Mesenchymal stem cell (in vitro differentiated cells and primary cell): ENCODE measurements around the gene LBX2.

ENCODE experiments used
- DNase-seq: peaks from one replicate; pipeline ENCODE4 v3.0.0-alpha.2; 2013
- H2AFZ ChIP-seq: one replicate; pipeline ENCODE4 v1.6.1; 2013; ENCODE audit warnings: low read depth, mild to moderate bottlenecking, control low read depth, inconsistent platforms, low read length, moderate library complexity
- H2AK5ac ChIP-seq: 2 replicates; pipeline ENCODE4 v1.6.1; 2013; ENCODE audit warnings: low read length, moderate library complexity, mild to moderate bottlenecking, inconsistent platforms; ENCODE audit not compliant: severe bottlenecking
- H2BK120ac ChIP-seq: one replicate; pipeline ENCODE4 v1.6.1; 2013; ENCODE audit warnings: low read depth, mild to moderate bottlenecking, inconsistent platforms, low read length, moderate library complexity
- H2BK12ac ChIP-seq, 2 experiments: one replicate each; pipeline ENCODE4 v1.6.1; 2013; ENCODE audit warnings: inconsistent platforms in 2 of 2, low read length in 2 of 2, mild to moderate bottlenecking in 2 of 2, moderate library complexity in 2 of 2, control low read depth in 1 of 2
- H2BK15ac ChIP-seq: one replicate; pipeline ENCODE4 v1.6.1; 2013; ENCODE audit warnings: mild to moderate bottlenecking, low read depth, inconsistent platforms; ENCODE audit not compliant: poor library complexity, severe bottlenecking
- H2BK5ac ChIP-seq: 2 replicates; pipeline ENCODE4 v1.6.1; 2013; ENCODE audit warnings: low read depth, mild to moderate bottlenecking, low read length, control low read depth, inconsistent platforms; ENCODE audit not compliant: poor library complexity, severe bottlenecking
- H3K14ac ChIP-seq, 2 experiments: one replicate each; pipeline ENCODE4 v1.6.1; 2013; ENCODE audit warnings: inconsistent platforms in 2 of 2, low read length in 2 of 2, control low read depth in 1 of 2, mild to moderate bottlenecking in 1 of 2, moderate library complexity in 1 of 2
- H3K18ac ChIP-seq, 2 experiments: one replicate each; pipeline ENCODE4 v1.6.1; 2013; ENCODE audit warnings: inconsistent platforms in 2 of 2, low read length in 2 of 2, control low read depth in 1 of 2, low read depth in 1 of 2, mild to moderate bottlenecking in 1 of 2
- H3K23ac ChIP-seq, 2 experiments: one replicate each; pipeline ENCODE4 v1.6.1; 2013; ENCODE audit warnings: inconsistent platforms in 2 of 2, low read length in 2 of 2, mild to moderate bottlenecking in 2 of 2, moderate library complexity in 2 of 2, control low read depth in 1 of 2
- H3K27ac ChIP-seq: 2 replicates; pipeline ENCODE4 v1.5.1; 2013; ENCODE audit warnings: mild to moderate bottlenecking, moderate library complexity, low read length, control low read depth, inconsistent platforms; ENCODE audit not compliant: poor library complexity, severe bottlenecking
- H3K27me3 ChIP-seq, 2 experiments: 2 replicates each; pipeline versions ENCODE4 v1.6.1 to v1.7.0; 2013; ENCODE audit warnings: low read length in 2 of 2, mild to moderate bottlenecking in 2 of 2, moderate library complexity in 2 of 2, control low read depth in 1 of 2, inconsistent platforms in 1 of 2; ENCODE audit not compliant: control insufficient read depth in 1 of 2, insufficient read depth in 1 of 2
- H3K36me3 ChIP-seq, 2 experiments: 2 replicates each; pipeline versions ENCODE4 v1.6.1 to v1.7.0; 2013; ENCODE audit warnings: low read length in 2 of 2, control low read depth in 1 of 2, inconsistent platforms in 1 of 2, low read depth in 1 of 2, mild to moderate bottlenecking in 1 of 2; ENCODE audit not compliant: insufficient read depth in 2 of 2, control insufficient read depth in 1 of 2
- H3K4ac ChIP-seq, 2 experiments: one replicate each; pipeline ENCODE4 v1.6.1; 2013; ENCODE audit warnings: inconsistent platforms in 2 of 2, low read length in 2 of 2, mild to moderate bottlenecking in 2 of 2, moderate library complexity in 2 of 2, control low read depth in 1 of 2, low read depth in 1 of 2
- H3K4me1 ChIP-seq: 2 replicates; pipeline ENCODE4 v1.6.1; 2013; ENCODE audit warnings: low read depth, low read length, control low read depth; ENCODE audit not compliant: control insufficient read depth, insufficient read depth
- H3K4me2 ChIP-seq: 2 replicates; pipeline ENCODE4 v1.6.1; 2013; ENCODE audit warnings: low read length, mild to moderate bottlenecking, inconsistent platforms; ENCODE audit not compliant: poor library complexity, severe bottlenecking
- H3K4me3 ChIP-seq, 2 experiments: 2 replicates each; pipeline versions ENCODE4 v1.5.1 to v1.7.0; 2013; ENCODE audit warnings: low read length in 2 of 2, mild to moderate bottlenecking in 2 of 2, control low read depth in 1 of 2, low read depth in 1 of 2; ENCODE audit not compliant: insufficient read depth in 1 of 2
- H3K79me1 ChIP-seq: replicated peaks from 2 replicates; pipeline ENCODE4 v1.6.1; 2013; ENCODE audit warnings: mild to moderate bottlenecking, control low read depth, low read length, inconsistent platforms; ENCODE audit not compliant: poor library complexity, severe bottlenecking
- H3K9ac ChIP-seq: 2 replicates; pipeline ENCODE4 v1.7.0; 2013; ENCODE audit warnings: mild to moderate bottlenecking, low read length, moderate library complexity
- H3K9me3 ChIP-seq: 2 replicates; pipeline ENCODE4 v1.7.0; 2013; ENCODE audit warnings: mild to moderate bottlenecking, low read length; ENCODE audit not compliant: control insufficient read depth
- H4K8ac ChIP-seq: one replicate; pipeline ENCODE4 v1.6.1; 2013; ENCODE audit warnings: inconsistent platforms, mild to moderate bottlenecking, low read length, moderate library complexity
- H4K91ac ChIP-seq: one replicate; pipeline ENCODE4 v1.6.1; 2013; ENCODE audit warnings: mild to moderate bottlenecking, low read length, inconsistent platforms
- WGBS: methylation state at CpG from one replicate; pipeline ENCODE4 v1.1.7; 2013; ENCODE audit warnings: mixed read lengths; 5-methylcytosine and 5-hydroxymethylcytosine counted together

The LBX2 gene

DNA sequence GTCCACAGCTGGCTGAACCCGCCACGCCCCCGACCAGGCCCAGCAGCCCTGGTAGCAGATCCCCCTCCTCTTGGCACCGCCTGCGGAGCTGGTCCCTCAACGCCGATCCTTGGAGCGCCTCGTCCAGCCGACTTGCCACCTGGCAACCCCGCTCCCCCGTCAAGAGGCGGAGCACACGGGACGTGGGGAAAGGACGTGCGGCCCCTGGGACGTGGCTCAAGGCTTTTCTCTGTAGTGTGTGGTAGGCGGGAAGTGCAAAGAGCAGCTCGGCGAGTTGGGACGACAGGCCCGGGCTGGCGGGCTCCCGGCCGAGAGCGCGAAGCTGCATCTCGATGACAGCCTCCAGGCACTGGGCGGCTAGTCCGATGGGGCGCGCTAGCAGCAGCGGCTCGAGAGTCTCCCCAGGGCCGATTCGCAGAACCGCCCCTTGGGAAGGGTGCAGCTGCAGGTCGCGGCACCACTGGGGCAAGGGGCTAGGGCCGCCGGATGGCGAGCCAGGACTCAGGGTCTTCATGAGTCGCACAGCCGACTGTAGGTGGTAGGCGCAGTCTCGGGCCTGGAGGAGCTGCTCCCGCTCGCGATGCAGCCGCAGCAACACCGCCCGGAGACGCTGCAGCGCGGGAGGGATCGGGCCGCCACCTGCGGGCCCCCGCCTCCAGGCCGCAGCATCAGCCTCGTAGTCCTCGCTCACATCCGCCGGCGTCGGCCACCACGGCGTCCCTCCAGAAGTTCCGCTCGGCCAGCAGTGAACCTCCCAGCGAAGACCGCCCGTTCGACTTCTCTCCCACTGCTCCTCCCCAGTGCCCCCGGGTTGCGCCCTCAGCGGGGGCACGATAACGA, 17.2 kb downstream of the LBX2 start:
- no peaks in the 10 kb centered on the region for H3K9me3 ChIP-seq

GRCh38 chr2:74481431-74481830, 18.0 kb downstream of the LBX2 start:
- Histone ChIP-seq H3K18ac (no peak overlapping the region), H3K4me2 (peak overlapping the region; percentile 77), H4K8ac (no peak overlapping the region), H2BK5ac (no peak overlapping the region), H3K9ac (peak overlapping the region; percentile 94), H3K4me3 (peak overlapping the region; percentile 82 to 93), H2BK120ac (no peak overlapping the region), H3K36me3 (peaks cover 20 to 46% of the 10 kb centered on the region in 2 experiments), H3K27me3 (no peaks in the 10 kb centered on the region), H4K91ac (no peak overlapping the region), H2AFZ (no peak overlapping the region), H2BK12ac (no peak overlapping the region), H3K4me1 (peaks cover 18% of the 10 kb centered on the region), H3K14ac (no peak overlapping the region), H3K4ac (no peak overlapping the region), H2BK15ac (no peak overlapping the region), H3K9me3 (no peaks in the 10 kb centered on the region), H3K79me1 (peaks cover 28% of the 10 kb centered on the region), H3K27ac (no peak overlapping the region), H3K23ac (no peak overlapping the region), H2AK5ac (no peak overlapping the region)
- DNase-seq: no peak
- WGBS: 70% methylated on average over 3 of the region's 3 CpGs

More for the DNA sequence above, 17.2 kb downstream of the LBX2 start:
- H2BK12ac ChIP-seq: no peak overlapping the region
- H3K4me2 ChIP-seq: peak overlapping the region; percentile 77
- no peak overlapping the region for H2BK5ac ChIP-seq
- H2AFZ ChIP-seq: peak overlapping the region; percentile 46
- H2BK120ac ChIP-seq: no peak overlapping the region
- H3K4me3 ChIP-seq: peak overlapping the region; percentile 82 to 93
- peak overlapping the region; percentile 79 for H4K91ac ChIP-seq
- H3K27ac ChIP-seq: peak overlapping the region; percentile 70
- WGBS: under 1% methylated on average over 73 of the region's 80 CpGs
- peak overlapping the region in 1 of 2 experiments; percentile 50 for H3K14ac ChIP-seq
- H4K8ac ChIP-seq: peak overlapping the region; percentile 89
- no peaks in the 10 kb centered on the region for H3K27me3 ChIP-seq
- peak overlapping the region; percentile 45 for H2BK15ac ChIP-seq
- H3K9ac ChIP-seq: peak overlapping the region; percentile 94
- peaks cover 17 to 46% of the 10 kb centered on the region in 2 experiments for H3K36me3 ChIP-seq
- peaks cover 18% of the 10 kb centered on the region for H3K4me1 ChIP-seq
- no peak overlapping the region for H2AK5ac ChIP-seq
- H3K4ac ChIP-seq: peak overlapping the region in 1 of 2 experiments; percentile 55
- H3K23ac ChIP-seq: peak overlapping the region in 1 of 2 experiments; percentile 40
- H3K79me1 ChIP-seq: peaks cover 31% of the 10 kb centered on the region
- peak overlapping the region; percentile 87 to 92 for H3K18ac ChIP-seq
- DNase-seq: peak; percentile 37

GRCh38 chr2:74474899-74475298, 24.5 kb downstream of the LBX2 start:
- H3K36me3 ChIP-seq: peaks cover 27 to 43% of the 10 kb centered on the region in 2 experiments
- H3K4me1 ChIP-seq: peaks cover 11% of the 10 kb centered on the region
- no peak overlapping the region for H3K4ac ChIP-seq
- H4K8ac ChIP-seq: no peak overlapping the region
- no peak overlapping the region for H3K14ac ChIP-seq
- H3K27me3 ChIP-seq: no peaks in the 10 kb centered on the region
- no peaks in the 10 kb centered on the region for H3K9me3 ChIP-seq
- no peak overlapping the region for H3K9ac ChIP-seq
- H3K18ac ChIP-seq: no peak overlapping the region
- H2AK5ac ChIP-seq: no peak overlapping the region
- H3K27ac ChIP-seq: no peak overlapping the region
- H3K23ac ChIP-seq: no peak overlapping the region
- no peak overlapping the region for H2AFZ ChIP-seq
- H3K79me1 ChIP-seq: peaks cover 13% of the 10 kb centered on the region
- H2BK15ac ChIP-seq: no peak overlapping the region
- no peak overlapping the region for H2BK5ac ChIP-seq
- H3K4me3 ChIP-seq: no peak overlapping the region
- no peak for DNase-seq
- no peak overlapping the region for H2BK12ac ChIP-seq
- no peak overlapping the region for H2BK120ac ChIP-seq
- H3K4me2 ChIP-seq: no peak overlapping the region
- H4K91ac ChIP-seq: no peak overlapping the region
- WGBS: 99% methylated on average over 5 of the region's 5 CpGs

GRCh38 chr2:74474481-74474880, 24.9 kb downstream of the LBX2 start:
- no peak overlapping the region for H3K18ac ChIP-seq

More at GRCh38 chr2:74474481-74474880, 24.9 kb downstream of the LBX2 start:
- no peak overlapping the region for H3K4me2 ChIP-seq
- peaks cover 27 to 39% of the 10 kb centered on the region in 2 experiments for H3K36me3 ChIP-seq
- no peaks in the 10 kb centered on the region for H3K9me3 ChIP-seq
- WGBS: 95% methylated on average over 6 of the region's 6 CpGs
- no peak overlapping the region for H2BK12ac ChIP-seq
- H3K14ac ChIP-seq: no peak overlapping the region
- H2BK5ac ChIP-seq: no peak overlapping the region
- H2BK15ac ChIP-seq: no peak overlapping the region
- no peak overlapping the region for H3K27ac ChIP-seq
- H2AFZ ChIP-seq: no peak overlapping the region
- H3K4me1 ChIP-seq: peaks cover 11% of the 10 kb centered on the region
- no peak overlapping the region for H3K4ac ChIP-seq
- H3K79me1 ChIP-seq: peaks cover 12% of the 10 kb centered on the region
- H2AK5ac ChIP-seq: no peak overlapping the region
- no peak overlapping the region for H3K9ac ChIP-seq
- H3K23ac ChIP-seq: no peak overlapping the region
- no peak overlapping the region for H4K91ac ChIP-seq
- H3K4me3 ChIP-seq: no peak overlapping the region
- no peak overlapping the region for H4K8ac ChIP-seq
- no peak for DNase-seq
- no peaks in the 10 kb centered on the region for H3K27me3 ChIP-seq
- no peak overlapping the region for H2BK120ac ChIP-seq
